ENCODE data around the gene KRT74. TPM values are rescaled to one million over a fixed set of nuclear protein-coding genes. Genes with fewer than 3 reads are reported as not detected.
"Not testable (repeated sequence)": the region's sequence is repeated elsewhere in the genome, so short reads cannot be mapped to it uniquely, and the experiment has no call there.

The KRT74 gene
- total RNA-seq, 1 donor from 2014 or later = not detected

GRCh38 chr12:52604859-52605258 is 31.2 kb upstream of the KRT74 start:
- ATAC-seq = no peak
- no peak for DNase-seq (ENCODE audit: low spot score)

- no peak for ATAC-seq
- DNase-seq (ENCODE audit: low spot score) = no peak
Measured at GRCh38 chr12:52603314-52603713, 29.7 kb upstream of the KRT74 start.

- ATAC-seq (no peak), DNase-seq (ENCODE audit: low spot score) (no peak)
Measured at GRCh38 chr12:52602552-52602951, 28.9 kb upstream of the KRT74 start.

- DNase-seq (ENCODE audit: low spot score) = peak; percentile 30
- no peak for ATAC-seq
Measured at GRCh38 chr12:52601671-52602070, 28.0 kb upstream of the KRT74 start.

GRCh38 chr12:52600941-52601481 is 27.4 kb upstream of the KRT74 start, which contains the start of gene KRT72:
KRT72 (minus strand) TSS chr12:52601463; CDS start chr12:52601452, 11 bp downstream.
- ATAC-seq (no peak), DNase-seq (ENCODE audit: low spot score) (peak; percentile 37)

- DNase-seq (ENCODE audit: low spot score) (peak; percentile 1), ATAC-seq (no peak)
Measured at GRCh38 chr12:52600475-52600874, 26.8 kb upstream of the KRT74 start.

- ATAC-seq = no peak
- DNase-seq (ENCODE audit: low spot score) = peak; percentile 1
Measured at GRCh38 chr12:52600071-52600470, 26.4 kb upstream of the KRT74 start.

- DNase-seq (ENCODE audit: low spot score) (peak; percentile 38), ATAC-seq (no peak)
Measured at GRCh38 chr12:52598966-52599365, 25.3 kb upstream of the KRT74 start.

- not testable (repeated sequence) for ATAC-seq
Measured at GRCh38 chr12:52594237-52594636, 20.6 kb upstream of the KRT74 start.

GRCh38 chr12:52591521-52591920 is 17.9 kb upstream of the KRT74 start:
- DNase-seq (ENCODE audit: low spot score) = no peak
- ATAC-seq = no peak

More at GRCh38 chr12:52594237-52594636, 20.6 kb upstream of the KRT74 start:
- not testable (repeated sequence) for DNase-seq (ENCODE audit: low spot score)

- ATAC-seq (no peak), DNase-seq (ENCODE audit: low spot score) (no peak)
Measured at GRCh38 chr12:52590021-52590420, 16.4 kb upstream of the KRT74 start.

- DNase-seq (ENCODE audit: low spot score) (no peak), ATAC-seq (no peak)
Measured at GRCh38 chr12:52587563-52587962, 13.9 kb upstream of the KRT74 start.

GRCh38 chr12:52585946-52586345 is 12.3 kb upstream of the KRT74 start:
- no peak for ATAC-seq
- no peak for DNase-seq (ENCODE audit: low spot score)

- DNase-seq (ENCODE audit: low spot score) = no peak
- ATAC-seq = no peak
Measured at GRCh38 chr12:52585066-52585465, 11.4 kb upstream of the KRT74 start.

- no peak for ATAC-seq
- no peak for DNase-seq (ENCODE audit: low spot score)
Measured at GRCh38 chr12:52584156-52584682, 10.6 kb upstream of the KRT74 start.

GRCh38 chr12:52582971-52583456 is 9.4 kb upstream of the KRT74 start:
- DNase-seq (ENCODE audit: low spot score) (peak; percentile 74), ATAC-seq (peak; percentile 97)

GRCh38 chr12:52582486-52582885 is 8.8 kb upstream of the KRT74 start:
- ATAC-seq = no peak

GRCh38 chr12:52581481-52581880 is 7.8 kb upstream of the KRT74 start:
- DNase-seq (ENCODE audit: low spot score) (no peak), ATAC-seq (no peak)

More at GRCh38 chr12:52582486-52582885, 8.8 kb upstream of the KRT74 start:
- DNase-seq (ENCODE audit: low spot score) = no peak

- no peak for DNase-seq (ENCODE audit: low spot score)
- no peak for ATAC-seq
Measured at GRCh38 chr12:52581066-52581465, 7.4 kb upstream of the KRT74 start.

GRCh38 chr12:52580496-52580895 is 6.9 kb upstream of the KRT74 start:
- DNase-seq (ENCODE audit: low spot score) (no peak), ATAC-seq (no peak)

- DNase-seq (ENCODE audit: low spot score) = no peak
- no peak for ATAC-seq
Measured at GRCh38 chr12:52579468-52580465, 6.1 kb upstream of the KRT74 start.

GRCh38 chr12:52578469-52578868 is 4.8 kb upstream of the KRT74 start:
- ATAC-seq = no peak

More at GRCh38 chr12:52578469-52578868, 4.8 kb upstream of the KRT74 start:
- no peak for DNase-seq (ENCODE audit: low spot score)

All from left lobe of liver (tissue), 2 donors.